Measurements from ENCODE around the gene TMED8. TPM values are rescaled to one million over a fixed set of nuclear protein-coding genes. Genes with fewer than 3 reads are reported as not detected.

The TMED8 gene
- total RNA-seq, 2 donors from 2014 or later, result 14.7 to 35.2 TPM

DNA sequence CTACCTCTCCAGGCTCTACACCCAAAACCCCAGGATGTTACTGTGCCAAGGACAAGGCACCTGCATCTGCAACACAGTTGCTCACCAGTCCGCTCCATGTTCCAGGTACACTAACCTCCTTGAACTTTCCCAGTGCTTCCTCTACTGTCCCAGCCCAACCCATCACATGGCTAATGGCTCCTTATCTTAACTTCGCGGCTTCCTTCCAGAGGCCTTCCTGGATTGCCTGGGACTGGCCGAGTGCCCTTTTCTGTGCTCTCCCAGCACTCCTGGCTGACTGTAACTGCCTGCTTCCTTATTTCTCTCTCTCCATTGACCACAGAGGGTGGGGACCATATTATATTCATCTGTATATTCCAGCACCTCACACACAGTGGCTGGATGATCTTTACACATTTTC lies 77.1 kb downstream of the TMED8 start:
- no peak overlapping the region for H3K27ac ChIP-seq
- no peaks in the 10 kb centered on the region for H3K4me1 ChIP-seq (replicated peaks)
- H3K4me3 ChIP-seq, result no peak overlapping the region
- WGBS, result 87% methylated on average over 4 of the region's 4 CpGs
- DNase-seq (ENCODE audit: low spot score), result no peak
- H3K27me3 ChIP-seq (replicated peaks; ENCODE audit: insufficient read depth), result no peaks in the 10 kb centered on the region
- no peaks in the 10 kb centered on the region for H3K9me3 ChIP-seq
- H3K36me3 ChIP-seq, result no peaks in the 10 kb centered on the region
- TF ChIP-seq, protein P1, sequence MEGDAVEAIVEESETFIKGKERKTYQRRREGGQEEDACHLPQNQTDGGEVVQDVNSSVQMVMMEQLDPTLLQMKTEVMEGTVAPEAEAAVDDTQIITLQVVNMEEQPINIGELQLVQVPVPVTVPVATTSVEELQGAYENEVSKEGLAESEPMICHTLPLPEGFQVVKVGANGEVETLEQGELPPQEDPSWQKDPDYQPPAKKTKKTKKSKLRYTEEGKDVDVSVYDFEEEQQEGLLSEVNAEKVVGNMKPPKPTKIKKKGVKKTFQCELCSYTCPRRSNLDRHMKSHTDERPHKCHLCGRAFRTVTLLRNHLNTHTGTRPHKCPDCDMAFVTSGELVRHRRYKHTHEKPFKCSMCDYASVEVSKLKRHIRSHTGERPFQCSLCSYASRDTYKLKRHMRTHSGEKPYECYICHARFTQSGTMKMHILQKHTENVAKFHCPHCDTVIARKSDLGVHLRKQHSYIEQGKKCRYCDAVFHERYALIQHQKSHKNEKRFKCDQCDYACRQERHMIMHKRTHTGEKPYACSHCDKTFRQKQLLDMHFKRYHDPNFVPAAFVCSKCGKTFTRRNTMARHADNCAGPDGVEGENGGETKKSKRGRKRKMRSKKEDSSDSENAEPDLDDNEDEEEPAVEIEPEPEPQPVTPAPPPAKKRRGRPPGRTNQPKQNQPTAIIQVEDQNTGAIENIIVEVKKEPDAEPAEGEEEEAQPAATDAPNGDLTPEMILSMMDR (IDR thresholded peaks at IDR 0.05), result no peak
- TF ChIP-seq POLR2A (IDR thresholded peaks at IDR 0.05) (no peak), POLR2AphosphoS5 (IDR thresholded peaks at IDR 0.05) (no peak)
- intact Hi-C loops (cut with DNase I), result loop anchor here (5.0 kb wide), 1 partner anchor 253 kb away; no protein-coding TSS in a partner anchor

DNA sequence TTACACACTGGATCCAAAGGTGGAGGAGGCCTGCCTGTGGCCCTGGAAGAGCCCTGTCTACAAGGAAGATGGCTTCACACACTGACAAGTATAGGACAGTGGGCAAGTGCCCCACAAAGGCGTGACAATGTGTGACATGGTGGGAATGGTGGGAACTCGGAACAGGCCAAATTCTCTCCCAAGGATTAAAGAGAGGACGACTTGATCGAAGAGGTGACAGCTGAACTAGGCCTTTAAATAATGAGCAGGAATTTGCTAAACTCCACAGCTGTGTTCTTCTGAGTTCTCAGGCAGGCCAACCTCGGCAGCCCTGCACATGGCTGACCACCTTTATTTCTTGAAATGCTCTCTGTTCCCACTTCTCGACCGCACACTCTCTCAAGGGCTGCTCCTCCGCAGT lies 80.0 kb downstream of the TMED8 start:
- intact Hi-C loops (cut with DNase I), result no loop called here
- no peak overlapping the region for H3K27ac ChIP-seq
- TF ChIP-seq POLR2AphosphoS5 (IDR thresholded peaks at IDR 0.05), result no peak
- no peaks in the 10 kb centered on the region for H3K27me3 ChIP-seq (replicated peaks; ENCODE audit: insufficient read depth)
- no peaks in the 10 kb centered on the region for H3K9me3 ChIP-seq
- 91% methylated on average over 8 of the region's 8 CpGs for WGBS
- H3K4me1 ChIP-seq (replicated peaks), result no peaks in the 10 kb centered on the region
- H3K4me3 ChIP-seq, result no peak overlapping the region
- H3K36me3 ChIP-seq, result no peaks in the 10 kb centered on the region
- no peak for DNase-seq (ENCODE audit: low spot score)

DNA sequence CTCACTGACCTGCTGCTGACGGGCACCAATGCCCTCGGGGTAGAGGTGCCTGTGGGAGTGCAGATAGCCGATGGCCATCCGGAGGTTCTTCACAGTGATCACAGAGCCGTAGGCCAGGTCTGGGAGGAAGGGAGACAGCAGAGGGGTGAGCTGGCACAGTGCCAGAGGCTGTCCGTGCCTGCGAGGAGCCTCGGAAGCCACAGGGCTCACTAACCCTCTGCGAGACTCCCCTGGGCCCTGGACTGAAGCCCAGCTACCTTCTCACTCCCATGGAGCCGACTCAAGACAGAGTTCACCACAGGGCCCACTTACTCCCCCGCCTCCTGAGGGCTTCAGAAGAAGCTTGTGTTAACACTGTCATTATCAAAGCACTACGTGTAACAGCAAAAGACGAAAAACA lies 80.7 kb downstream of the TMED8 start:
- no peak overlapping the region for H3K27ac ChIP-seq
- H3K4me3 ChIP-seq, result no peak overlapping the region
- intact Hi-C loops (cut with DNase I), result no loop called here
- TF ChIP-seq POLR2AphosphoS5 (IDR thresholded peaks at IDR 0.05) (no peak), POLR2A (IDR thresholded peaks at IDR 0.05) (no peak)
- TF ChIP-seq, protein P1 (IDR thresholded peaks at IDR 0.05), result no peak
- 66% methylated on average over 13 of the region's 13 CpGs for WGBS
- no peaks in the 10 kb centered on the region for H3K36me3 ChIP-seq
- no peak for DNase-seq (ENCODE audit: low spot score)
- H3K27me3 ChIP-seq (replicated peaks; ENCODE audit: insufficient read depth), result no peaks in the 10 kb centered on the region
- no peaks in the 10 kb centered on the region for H3K9me3 ChIP-seq
- no peaks in the 10 kb centered on the region for H3K4me1 ChIP-seq (replicated peaks)

DNA sequence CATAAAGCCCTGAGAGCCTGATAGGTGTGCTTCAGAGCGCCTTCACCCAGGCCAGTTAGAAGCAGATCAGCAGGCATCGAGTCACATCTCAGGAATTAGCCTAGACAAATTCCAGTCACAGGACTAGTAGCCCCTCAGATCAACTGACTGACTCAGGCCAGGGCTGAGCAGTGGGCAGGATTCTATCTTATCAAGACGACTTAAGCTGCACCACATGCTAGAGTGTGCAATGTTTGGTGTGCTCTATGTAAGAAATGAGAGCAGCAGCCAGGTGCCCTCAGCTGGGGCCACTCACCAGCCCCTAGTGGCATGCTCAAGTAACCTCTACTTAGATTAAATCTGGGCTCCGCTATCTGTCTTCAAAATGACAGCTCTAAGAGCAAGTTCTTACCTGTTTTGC lies 86.2 kb downstream of the TMED8 start:
- Histone ChIP-seq H3K4me1 (replicated peaks) (no peaks in the 10 kb centered on the region), H3K27ac (no peak overlapping the region), H3K27me3 (replicated peaks; ENCODE audit: insufficient read depth) (no peaks in the 10 kb centered on the region), H3K4me3 (no peak overlapping the region), H3K9me3 (no peaks in the 10 kb centered on the region), H3K36me3 (no peaks in the 10 kb centered on the region)
- TF ChIP-seq POLR2AphosphoS5 (IDR thresholded peaks at IDR 0.05), result no peak
- TF ChIP-seq POLR2A (IDR thresholded peaks at IDR 0.05), result no peak
- TF ChIP-seq, protein P1 (IDR thresholded peaks at IDR 0.05), result no peak
- intact Hi-C loops (cut with DNase I), result no loop called here
- 77% methylated on average over 4 of the region's 4 CpGs for WGBS
- no peak for DNase-seq (ENCODE audit: low spot score)

DNA sequence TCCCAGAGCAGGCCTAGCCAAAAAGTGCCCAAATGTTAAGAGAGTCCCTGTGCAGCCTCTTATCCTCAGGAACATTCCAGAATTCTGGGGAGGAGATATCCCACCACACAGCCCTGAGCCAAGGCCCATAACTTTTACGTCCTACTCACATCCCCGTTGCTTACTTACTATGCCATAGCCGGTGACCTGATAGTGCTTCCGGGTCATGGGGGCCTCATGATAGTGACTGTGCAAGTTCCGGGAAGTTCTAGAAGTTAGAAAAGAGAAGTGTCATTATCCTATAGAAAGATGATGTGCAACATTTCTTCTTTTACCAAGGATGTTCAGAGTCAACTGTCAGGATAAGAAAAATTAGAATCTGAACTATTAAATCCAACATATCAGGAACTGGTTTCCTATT lies 90.3 kb downstream of the TMED8 start:
- no peak for DNase-seq (ENCODE audit: low spot score)
- Histone ChIP-seq H3K27me3 (replicated peaks; ENCODE audit: insufficient read depth) (no peaks in the 10 kb centered on the region), H3K9me3 (no peaks in the 10 kb centered on the region), H3K27ac (no peak overlapping the region), H3K36me3 (peaks cover 0 to 10% of the 10 kb centered on the region in 2 donors), H3K4me3 (no peak overlapping the region), H3K4me1 (replicated peaks) (no peaks in the 10 kb centered on the region)
- intact Hi-C loops (cut with DNase I), result no loop called here
- TF ChIP-seq POLR2AphosphoS5 (IDR thresholded peaks at IDR 0.05), result no peak
- no peak for TF ChIP-seq POLR2A (IDR thresholded peaks at IDR 0.05)
- TF ChIP-seq, protein P1 (IDR thresholded peaks at IDR 0.05), result no peak
- WGBS, result 71% methylated on average over 5 of the region's 5 CpGs

Other genes with a start within 250 kb of the TMED8 start
- gene ZDHHC22, start 235.3 kb downstream of the TMED8 start, total RNA-seq, result under 1 TPM in 1 of 2 donors, not detected in 1; 0.11 TPM
- 1 to 10 TPM; 2.0 to 7.8 TPM for gene TMEM63C, start 195.3 kb downstream of the TMED8 start, total RNA-seq
- under 1 TPM in 1 of 2 donors, not detected in 1; 0.91 TPM for gene NGB, start 105.9 kb downstream of the TMED8 start, total RNA-seq
- 100 to 1,000 TPM in 1 of 2 donors, 1 to 10 TPM in 1; 8.4 to 101 TPM for gene POMT2, start 56.2 kb downstream of the TMED8 start, total RNA-seq
- gene GSTZ1, start 56.1 kb downstream of the TMED8 start, total RNA-seq, result 10 to 100 TPM; 50.1 to 78.1 TPM
- gene SAMD15, start 285 bp upstream of the TMED8 start, total RNA-seq, result 1 to 10 TPM in 1 of 2 donors, under 1 TPM in 1; 0.96 to 2.9 TPM
- gene NOXRED1, start 46.4 kb upstream of the TMED8 start, total RNA-seq, result 1 to 10 TPM in 1 of 2 donors, not detected in 1; 3.5 TPM
- 10 to 100 TPM; 19.6 to 45.4 TPM for gene VIPAS39, start 80.5 kb upstream of the TMED8 start, total RNA-seq
- gene AHSA1, start 81.0 kb upstream of the TMED8 start, total RNA-seq, result 100 to 1,000 TPM; 144 to 267 TPM
- 10 to 100 TPM in 1 of 2 donors, under 1 TPM in 1; 0.59 to 26.6 TPM for gene ISM2, start 121.7 kb upstream of the TMED8 start, total RNA-seq
- 10 to 100 TPM; 20.0 to 24.5 TPM for gene SPTLC2, start 239.5 kb upstream of the TMED8 start, total RNA-seq